Breast epithelium (tissue), 4 donors: ENCODE measurements around the gene PAM16. TPM values are rescaled to one million over a fixed set of nuclear protein-coding genes. Genes with fewer than 3 reads are reported as not detected.

Experiments
- DNase-seq, 2 donors: peaks; one replicate each; pipeline ENCODE4 v3.0.0-alpha.2; 2019; ENCODE audit warnings: low spot score in 2 of 2
- H3K27ac ChIP-seq, 2 donors: fragments of 200-600 bp; sonication (generic) in 1 of 2; one replicate each; pipeline ENCODE4 v1.5.1; 2016 to 2019; ENCODE audit warnings: mild to moderate bottlenecking in 1 of 2
- H3K27me3 ChIP-seq, 2 donors: fragments of 200-600 bp; sonication (generic) in 1 of 2; one replicate each; pipeline versions ENCODE4 v1.5.1 to v1.6.0; 2017 to 2019; ENCODE audit warnings: control low read depth in 1 of 2, mild to moderate bottlenecking in 1 of 2
- H3K36me3 ChIP-seq: fragments of 200-600 bp; one replicate; pipeline ENCODE4 v1.5.1; 2019
- H3K4me1 ChIP-seq, 2 donors: fragments of 200-600 bp; sonication (generic); one replicate each; pipeline ENCODE4 v1.5.1; 2016 to 2019; ENCODE audit warnings: control low read depth in 1 of 2
- H3K4me3 ChIP-seq, 3 donors: fragments of 200-600 bp; sonication (generic); 1 replicate in 2 of 3; 2 replicates in 1 of 3; pipeline ENCODE4 v1.5.1; 2016 to 2019; ENCODE audit warnings: mild to moderate bottlenecking in 3 of 3, moderate library complexity in 2 of 3
- H3K9me3 ChIP-seq, 2 donors: fragments of 200-600 bp; sonication (generic) in 1 of 2; one replicate each; pipeline ENCODE4 v1.5.1; 2016 to 2019; ENCODE audit warnings: control low read depth in 1 of 2
- CTCF ChIP-seq, 3 donors: fragments of 450-650 bp; IDR thresholded peaks; one replicate each; pipeline ENCODE4 v1.5.1; 2016 to 2017; ENCODE audit warnings: antibody characterized with exemption in 3 of 3, mild to moderate bottlenecking in 3 of 3, moderate library complexity in 3 of 3
- POLR2A ChIP-seq: fragments of 450-650 bp; IDR thresholded peaks from one replicate; pipeline ENCODE4 v1.6.1; 2016; ENCODE audit warnings: antibody characterized with exemption, mild to moderate bottlenecking, moderate library complexity
- POLR2AphosphoS5 ChIP-seq, 3 donors: sonication (generic); formaldehyde crosslinking; IDR thresholded peaks; one replicate each; pipeline ENCODE4 v1.6.1; 2017; ENCODE audit warnings: antibody characterized with exemption in 3 of 3
- intact Hi-C: fragments of 100-400 bp; cut with DNase I; formaldehyde crosslinking; loops from one replicate; pipeline ENCODE4 v1.15.1; 2023; ENCODE audit warnings: low total_unique reads
- total RNA-seq, 3 donors: library from RNA; depleted of rRNA; stranded (reverse); fragments of >200 nt; gene quantifications; one replicate each; pipeline ENCODE4 v1.1.0, GENCODE V29; 2016

The PAM16 gene
- total RNA-seq, 3 donors from 2014 or later: 24.9 to 52.4 (median 49.9) TPM

GRCh38 chr16:4293822-4294457 is 57.2 kb downstream of the PAM16 start:
- Histone ChIP-seq H3K27me3 (no peaks in the 10 kb centered on the region), H3K4me1 (peaks cover 3 to 6% of the 10 kb centered on the region in 2 donors), H3K9me3 (no peaks in the 10 kb centered on the region), H3K4me3 (peak overlapping the region in 1 of 3 donors; percentile 41), H3K36me3 (no peaks in the 10 kb centered on the region), H3K27ac (peak overlapping the region; percentile 54 to 75)
- TF ChIP-seq CTCF (IDR thresholded peaks at IDR 0.05) (no peak), POLR2AphosphoS5 (IDR thresholded peaks at IDR 0.05) (no peak), POLR2A (no peak)
- DNase-seq: peak in 1 of 2 donors; percentile 65
- intact Hi-C loops: no loop called here

DNA sequence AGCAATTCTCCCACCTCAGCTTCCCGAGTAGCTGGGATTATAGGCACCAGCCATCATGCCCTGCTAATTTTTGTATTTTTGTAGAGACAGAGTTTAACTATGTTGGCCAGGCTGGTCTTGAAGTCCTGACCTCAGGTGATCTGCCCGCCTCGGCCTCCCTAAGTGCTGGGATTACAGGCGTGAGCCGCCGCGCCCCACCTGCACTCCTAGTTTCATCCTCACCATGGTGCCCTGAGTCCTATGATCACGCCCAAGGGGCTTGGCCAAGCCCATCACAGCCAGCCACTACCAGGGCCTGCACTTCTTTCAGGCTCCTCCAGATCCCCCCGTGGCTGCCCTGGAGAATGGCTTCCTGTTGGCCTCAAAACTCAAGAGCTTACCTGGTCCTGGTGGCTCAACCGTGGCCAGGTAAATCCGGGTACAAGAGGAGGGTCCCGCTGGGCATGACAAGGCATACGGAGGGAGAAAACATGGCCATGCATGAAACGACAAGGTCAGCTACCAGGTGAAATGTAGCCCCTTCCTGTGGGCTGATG is 57.9 kb downstream of the PAM16 start:
- H3K27ac ChIP-seq: peak overlapping the region in 1 of 2 donors; percentile 75
- intact Hi-C loops: no loop called here
- no peak for DNase-seq

GRCh38 chr16:4291699-4292098 is 59.4 kb downstream of the PAM16 start:
- Histone ChIP-seq H3K4me1 (peaks cover 0 to 10% of the 10 kb centered on the region in 2 donors), H3K27ac (no peak overlapping the region), H3K27me3 (no peaks in the 10 kb centered on the region), H3K9me3 (no peaks in the 10 kb centered on the region), H3K36me3 (no peaks in the 10 kb centered on the region), H3K4me3 (no peak overlapping the region)
- intact Hi-C loops: no loop called here
- DNase-seq: no peak
- TF ChIP-seq POLR2AphosphoS5 (IDR thresholded peaks at IDR 0.05): no peak
- TF ChIP-seq POLR2A: no peak
- TF ChIP-seq CTCF (IDR thresholded peaks at IDR 0.05): no peak

More for the DNA sequence above, 57.9 kb downstream of the PAM16 start:
- H3K4me3 ChIP-seq: peak overlapping the region in 1 of 3 donors; percentile 41
- TF ChIP-seq CTCF (IDR thresholded peaks at IDR 0.05) (no peak), POLR2AphosphoS5 (IDR thresholded peaks at IDR 0.05) (no peak)
- no peaks in the 10 kb centered on the region for H3K27me3 ChIP-seq
- no peaks in the 10 kb centered on the region for H3K36me3 ChIP-seq
- peaks cover 0 to 9% of the 10 kb centered on the region in 2 donors for H3K4me1 ChIP-seq
- no peaks in the 10 kb centered on the region for H3K9me3 ChIP-seq

Other genes with a start within 250 kb of the PAM16 start
- 10 to 100 TPM; 10.9 to 14.4 (median 12.0) TPM for gene ADCY9, start 234.9 kb downstream of the PAM16 start, total RNA-seq
- under 1 TPM; 0.32 to 0.98 (median 0.44) TPM for gene SRL, start 109.2 kb downstream of the PAM16 start, total RNA-seq
- gene TFAP4, start 78.3 kb downstream of the PAM16 start, total RNA-seq: 1 to 10 TPM; 4.6 to 7.2 (median 6.2) TPM
- 1 to 10 TPM in 2 of 3 donors, under 1 TPM in 1; 0.96 to 3.9 (median 1.5) TPM for gene GLIS2, start 35.3 kb downstream of the PAM16 start, total RNA-seq
- 10 to 100 TPM; 14.8 to 28.5 (median 16.1) TPM for gene VASN, start 20.5 kb upstream of the PAM16 start, total RNA-seq
- gene CORO7, start 65.3 kb upstream of the PAM16 start, total RNA-seq: 10 to 100 TPM; 19.7 to 25.9 (median 22.7) TPM
- 10 to 100 TPM; 32.6 to 54.2 (median 45.9) TPM for gene DNAJA3, start 74.5 kb upstream of the PAM16 start, total RNA-seq
- gene NMRAL1, start 123.3 kb upstream of the PAM16 start, total RNA-seq: 10 to 100 TPM; 44.5 to 57.7 (median 51.5) TPM
- gene HMOX2, start 125.1 kb upstream of the PAM16 start, total RNA-seq: 10 to 100 TPM; 53.6 to 87.7 (median 65.9) TPM
- gene CDIP1, start 187.5 kb upstream of the PAM16 start, total RNA-seq: 1 to 10 TPM; 9.1 to 9.9 (median 9.5) TPM
- not detected for gene C16orf96, start 205.0 kb upstream of the PAM16 start, total RNA-seq